ENCODE measurements around the gene PEF1. TPM values are rescaled to one million over a fixed set of nuclear protein-coding genes. Genes with fewer than 3 reads are reported as not detected.

Gene PEF1
- total RNA-seq, 4 donors from 2014 or later = 48.4 to 72.1 (median 61.9) TPM

GRCh38 chr1:31683997-31684396 lies 39.3 kb upstream of the PEF1 start:
- intact Hi-C loops (cut with DNase I; ENCODE audit: low total_unique reads) = no loop called here
- H3K4me3 ChIP-seq = no peak overlapping the region
- H3K36me3 ChIP-seq = no peaks in the 10 kb centered on the region
- no peaks in the 10 kb centered on the region for H3K4me1 ChIP-seq
- H3K27ac ChIP-seq = no peak overlapping the region
- no peak for TF ChIP-seq POLR2A (IDR thresholded peaks at IDR 0.05)
- TF ChIP-seq CTCF (IDR thresholded peaks at IDR 0.05) = no peak
- no peaks in the 10 kb centered on the region for H3K9me3 ChIP-seq
- H3K27me3 ChIP-seq = no peaks in the 10 kb centered on the region
- DNase-seq = no peak

- H3K27ac ChIP-seq = no peak overlapping the region
- no peak overlapping the region for H3K4me3 ChIP-seq
- H3K36me3 ChIP-seq = no peaks in the 10 kb centered on the region
- TF ChIP-seq POLR2A (IDR thresholded peaks at IDR 0.05) = no peak
- TF ChIP-seq CTCF (IDR thresholded peaks at IDR 0.05) = no peak
- intact Hi-C loops (cut with DNase I; ENCODE audit: low total_unique reads) = no loop called here
- no peak for DNase-seq
- no peaks in the 10 kb centered on the region for H3K27me3 ChIP-seq
- no peaks in the 10 kb centered on the region for H3K9me3 ChIP-seq
- H3K4me1 ChIP-seq = no peaks in the 10 kb centered on the region
Measured at GRCh38 chr1:31681415-31681814, 36.7 kb upstream of the PEF1 start.

GRCh38 chr1:31679676-31680230 lies 35.1 kb upstream of the PEF1 start:
- intact Hi-C loops (cut with DNase I; ENCODE audit: low total_unique reads) = no loop called here
- no peak for DNase-seq
- H3K4me3 ChIP-seq = no peak overlapping the region
- H3K9me3 ChIP-seq = no peaks in the 10 kb centered on the region
- no peaks in the 10 kb centered on the region for H3K36me3 ChIP-seq
- TF ChIP-seq CTCF (IDR thresholded peaks at IDR 0.05) (no peak), POLR2A (IDR thresholded peaks at IDR 0.05) (no peak)
- H3K27me3 ChIP-seq = no peaks in the 10 kb centered on the region
- no peak overlapping the region for H3K27ac ChIP-seq
- no peaks in the 10 kb centered on the region for H3K4me1 ChIP-seq

GRCh38 chr1:31679091-31679490 lies 34.4 kb upstream of the PEF1 start:
- Histone ChIP-seq H3K9me3 (no peaks in the 10 kb centered on the region), H3K4me3 (no peak overlapping the region), H3K27me3 (no peaks in the 10 kb centered on the region), H3K4me1 (no peaks in the 10 kb centered on the region), H3K36me3 (no peaks in the 10 kb centered on the region), H3K27ac (no peak overlapping the region)
- intact Hi-C loops (cut with DNase I; ENCODE audit: low total_unique reads) = no loop called here
- TF ChIP-seq POLR2A (IDR thresholded peaks at IDR 0.05) (no peak), CTCF (IDR thresholded peaks at IDR 0.05) (no peak)
- no peak for DNase-seq

- Histone ChIP-seq H3K27me3 (no peaks in the 10 kb centered on the region), H3K9me3 (no peaks in the 10 kb centered on the region), H3K27ac (no peak overlapping the region), H3K4me3 (no peak overlapping the region), H3K36me3 (no peaks in the 10 kb centered on the region), H3K4me1 (no peaks in the 10 kb centered on the region)
- no peak for TF ChIP-seq CTCF (IDR thresholded peaks at IDR 0.05)
- TF ChIP-seq POLR2A (IDR thresholded peaks at IDR 0.05) = no peak
- no peak for DNase-seq
- intact Hi-C loops (cut with DNase I; ENCODE audit: low total_unique reads) = no loop called here
Measured at GRCh38 chr1:31678681-31679080, 34.0 kb upstream of the PEF1 start.
